M059J (cell line): ENCODE measurements around the gene LOXHD1. TPM values are rescaled to one million over a fixed set of nuclear protein-coding genes. Genes with fewer than 3 reads are reported as not detected.

Experiments used
- DNase-seq: peaks from one replicate; pipeline ENCODE4 v3.0.0-alpha.2; 2012; ENCODE audit warnings: low read depth
- total RNA-seq: library from RNA; depleted of rRNA; stranded (reverse); fragments of >200 nt; shearing (Covaris generic); gene quantifications from 2 replicates; pipeline ENCODE4 v1.2.3, GENCODE V29; 2014

LOXHD1 gene
- total RNA-seq, 1 experiment from 2014 or later: not detected

DNA sequence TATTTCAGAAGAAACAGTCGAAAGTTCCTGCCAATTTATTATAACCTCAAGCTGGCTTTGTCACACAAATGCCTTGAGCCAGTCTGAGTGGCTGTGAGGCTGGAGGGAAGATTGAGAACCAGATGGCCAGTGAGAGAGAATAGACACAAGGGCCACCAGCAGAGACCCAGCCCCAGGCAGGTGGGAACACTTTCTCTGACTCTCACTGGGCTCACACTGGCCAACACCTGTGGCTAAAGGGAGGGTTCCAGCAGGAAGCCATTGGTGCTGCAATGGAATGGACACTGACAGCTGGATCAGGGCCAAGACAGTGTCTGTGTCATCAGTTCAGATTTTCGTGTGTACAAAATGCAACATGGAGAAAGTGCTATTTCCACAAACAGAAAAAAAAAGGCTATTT, 29.9 kb downstream of the LOXHD1 start:
- DNase-seq: peak; percentile 3

DNA sequence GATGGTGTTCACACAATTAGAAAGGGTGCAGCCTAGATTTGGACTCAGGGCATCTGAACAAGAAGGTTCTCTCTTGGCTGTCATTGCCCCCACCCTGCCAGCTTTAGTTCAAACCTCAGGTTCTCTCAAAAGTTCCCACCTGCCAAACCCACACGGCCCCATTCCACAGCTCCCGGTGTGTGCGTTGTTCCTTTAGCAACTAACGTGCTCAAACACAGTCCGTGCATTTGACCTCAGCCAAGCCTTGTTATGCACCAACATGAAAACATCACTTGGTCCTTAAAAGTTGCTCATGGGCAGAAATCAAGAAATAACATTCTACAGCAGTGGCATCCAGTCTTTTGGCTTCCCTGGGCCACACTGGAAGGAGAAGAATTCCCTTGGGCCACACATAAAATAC, 32.0 kb downstream of the LOXHD1 start:
- DNase-seq: no peak

DNA sequence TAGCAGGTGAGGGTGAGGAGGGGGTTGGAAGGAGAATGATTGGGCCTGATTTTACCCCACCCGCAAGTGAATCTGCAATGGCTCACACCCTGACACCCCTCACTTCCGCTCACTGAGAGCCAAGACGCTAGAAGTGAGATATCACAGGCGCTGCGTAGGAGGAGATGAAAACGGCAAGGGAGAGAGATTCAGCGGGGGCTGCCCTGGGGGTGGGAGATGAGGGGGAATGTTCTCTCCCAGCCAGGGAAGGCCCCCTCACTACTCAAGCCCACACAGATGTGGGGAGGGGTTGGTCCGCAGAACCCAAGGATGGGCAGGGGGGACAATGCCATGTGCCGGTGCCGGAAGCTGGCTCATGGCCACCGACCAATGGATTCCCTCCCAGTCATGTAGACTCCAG, 32.9 kb downstream of the LOXHD1 start:
- DNase-seq: no peak

DNA sequence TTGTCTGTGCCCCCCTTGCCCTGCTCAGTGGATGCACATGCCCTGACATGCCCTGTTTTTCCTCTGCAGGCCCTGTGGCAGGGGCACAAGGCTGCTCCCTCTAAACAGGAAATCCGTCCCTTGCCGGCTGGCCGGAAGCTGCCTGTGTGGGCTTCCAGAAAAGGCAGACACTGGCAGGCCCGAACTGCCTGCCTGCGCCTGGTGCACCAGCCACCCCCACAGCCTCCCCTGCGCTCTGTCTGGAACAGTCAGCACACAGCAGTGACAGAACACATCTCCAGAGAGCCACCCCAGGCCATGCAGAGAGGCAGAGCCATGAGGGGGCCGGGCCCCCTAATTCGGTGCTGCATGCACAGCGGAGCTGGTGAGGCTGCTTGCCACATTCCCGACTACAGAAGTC, 33.5 kb downstream of the LOXHD1 start:
- no peak for DNase-seq

DNA sequence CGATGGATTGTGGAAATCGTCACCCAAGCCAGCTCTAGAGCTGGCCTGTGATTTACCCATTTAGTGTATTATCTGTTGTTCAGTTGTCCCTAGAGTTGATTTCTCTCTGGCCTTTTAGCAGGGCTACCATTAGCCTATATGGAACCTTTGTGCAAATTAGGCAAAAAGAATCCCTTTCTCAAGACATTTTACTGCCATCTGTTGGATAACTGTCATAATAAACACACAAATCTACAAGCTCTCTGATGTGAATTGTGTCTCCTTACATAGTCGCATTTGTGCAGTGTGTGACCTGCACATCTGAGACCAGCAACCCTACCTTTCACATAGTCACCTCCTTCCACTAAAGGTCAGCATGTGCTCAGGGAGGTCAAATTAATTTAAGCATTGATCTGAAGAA, 34.0 kb downstream of the LOXHD1 start:
- peak; percentile 20 for DNase-seq

DNA sequence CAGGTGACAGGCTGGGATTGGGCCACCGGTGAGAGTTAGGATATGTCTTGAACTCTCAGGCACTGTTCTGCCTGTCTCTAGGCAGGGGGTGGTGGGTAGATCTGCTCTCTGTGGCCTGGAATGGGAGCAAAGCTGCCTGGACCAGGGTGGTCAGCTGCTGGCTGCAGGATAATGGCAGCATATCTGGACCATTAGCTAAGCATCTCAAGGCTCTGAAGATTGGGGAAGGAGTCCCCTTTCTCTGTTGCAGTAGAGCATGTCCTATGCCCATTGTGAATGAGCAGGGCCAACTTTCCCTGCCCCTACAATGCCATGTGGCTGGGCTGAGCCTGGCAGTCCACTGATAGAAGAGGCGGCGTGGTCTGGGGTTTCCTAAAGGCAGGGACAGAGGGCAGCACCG, 34.6 kb downstream of the LOXHD1 start:
- DNase-seq: no peak

DNA sequence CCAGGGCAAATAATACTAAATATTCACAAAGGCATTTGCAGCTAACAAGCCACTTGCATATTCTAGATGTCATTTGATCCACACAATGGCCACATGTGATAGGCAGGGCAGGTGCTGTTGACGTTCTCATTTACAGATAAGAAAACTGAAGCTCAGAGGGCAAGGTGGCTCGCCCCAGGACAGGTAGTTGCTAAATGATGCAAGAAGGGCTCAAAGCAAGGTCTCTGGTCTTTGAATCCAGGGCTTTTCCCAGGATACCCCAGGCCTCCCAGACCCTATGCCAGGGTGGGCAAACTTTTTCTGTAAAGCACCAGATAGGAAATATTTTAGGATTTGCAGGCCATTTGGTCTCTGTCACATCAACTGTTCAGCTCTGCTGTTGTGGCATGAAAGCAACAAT, 35.1 kb downstream of the LOXHD1 start:
- DNase-seq: no peak

DNA sequence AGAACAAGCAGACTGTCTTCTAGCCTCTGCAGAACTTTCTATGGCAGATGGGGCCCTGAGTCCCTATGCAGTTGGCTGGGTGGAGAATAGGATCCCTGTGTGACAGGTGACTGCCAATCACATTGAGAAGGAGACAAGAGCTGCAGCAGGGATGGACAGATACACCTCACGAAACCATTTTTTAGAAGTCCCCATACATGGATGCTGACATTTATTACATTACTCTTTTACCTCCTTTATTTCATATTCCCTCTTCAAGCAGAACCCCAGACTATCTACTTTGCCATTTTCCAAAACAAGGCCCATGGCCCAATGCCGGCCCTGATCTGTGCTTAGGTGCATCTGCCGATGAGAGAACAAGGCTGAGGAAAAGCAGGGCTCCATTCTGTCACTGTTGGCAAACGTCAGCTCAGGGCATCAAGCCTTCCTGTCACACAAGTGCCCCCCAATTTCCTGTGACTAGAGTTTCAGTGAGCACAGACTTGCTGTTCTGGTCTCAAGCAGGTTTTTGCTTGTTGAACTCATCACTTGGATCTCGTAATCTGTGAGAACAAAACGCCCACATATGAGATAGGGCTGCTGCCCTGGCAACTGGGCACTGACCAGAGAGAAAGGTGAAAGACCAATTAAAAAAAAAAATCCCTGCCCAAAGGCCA, 35.8 kb downstream of the LOXHD1 start:
- DNase-seq: no peak

DNA sequence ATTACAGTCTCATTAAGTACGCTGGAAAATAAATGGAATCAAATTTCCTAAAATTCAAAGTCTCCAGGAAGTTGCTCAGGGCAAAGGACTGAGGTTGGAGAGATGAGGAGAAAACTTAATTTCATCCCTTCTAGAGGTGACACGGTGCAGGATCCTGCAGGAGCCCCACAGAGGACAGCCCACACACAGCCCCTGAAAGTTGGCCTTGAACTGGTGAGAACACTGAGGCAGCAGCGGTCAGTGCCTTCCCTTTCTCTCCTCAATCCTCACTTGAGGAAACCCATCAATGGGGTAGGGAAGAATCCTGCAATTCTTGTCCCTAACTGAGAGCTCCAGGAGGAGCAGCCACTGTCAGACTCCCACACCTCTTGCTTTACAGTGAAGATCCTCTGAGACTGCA, 37.5 kb downstream of the LOXHD1 start:
- no peak for DNase-seq

DNA sequence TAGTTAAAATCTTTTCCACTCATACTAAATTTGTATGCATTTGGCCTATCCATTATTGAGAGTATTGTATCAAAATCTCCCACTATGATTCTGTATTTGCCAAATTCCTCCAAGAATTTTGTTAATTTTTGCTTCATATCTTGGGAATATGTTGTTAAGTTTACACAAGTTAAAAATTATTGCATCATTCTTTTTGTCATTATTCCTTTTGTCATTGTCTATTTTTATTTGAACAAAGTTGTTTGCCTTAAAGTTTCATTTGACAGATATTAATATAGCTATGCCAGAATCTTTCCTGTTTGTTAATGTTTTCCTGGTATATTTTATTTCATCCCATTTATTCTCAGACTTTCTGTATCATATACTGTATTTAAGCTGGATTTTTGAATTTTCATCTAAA, 41.3 kb downstream of the LOXHD1 start:
- no peak for DNase-seq

DNA sequence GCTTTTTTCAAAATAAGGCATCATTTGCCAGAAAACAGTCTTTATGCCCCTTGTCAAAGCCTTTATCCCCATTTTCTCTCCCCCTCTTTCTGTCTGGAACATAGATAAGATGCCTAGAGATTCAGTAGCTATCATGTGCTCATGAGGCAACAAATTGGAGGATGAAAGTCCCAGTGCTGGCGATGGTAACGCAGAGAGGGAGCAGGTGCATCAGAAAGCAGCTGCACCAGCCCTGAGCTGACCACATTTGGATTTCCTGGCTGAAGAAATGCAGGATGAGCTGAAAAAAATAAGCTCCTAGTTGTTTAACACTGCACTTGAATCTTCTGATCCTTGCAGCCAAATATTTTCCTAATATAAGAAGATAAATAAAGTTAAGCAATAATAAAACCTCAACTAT, 48.0 kb downstream of the LOXHD1 start:
- no peak for DNase-seq

DNA sequence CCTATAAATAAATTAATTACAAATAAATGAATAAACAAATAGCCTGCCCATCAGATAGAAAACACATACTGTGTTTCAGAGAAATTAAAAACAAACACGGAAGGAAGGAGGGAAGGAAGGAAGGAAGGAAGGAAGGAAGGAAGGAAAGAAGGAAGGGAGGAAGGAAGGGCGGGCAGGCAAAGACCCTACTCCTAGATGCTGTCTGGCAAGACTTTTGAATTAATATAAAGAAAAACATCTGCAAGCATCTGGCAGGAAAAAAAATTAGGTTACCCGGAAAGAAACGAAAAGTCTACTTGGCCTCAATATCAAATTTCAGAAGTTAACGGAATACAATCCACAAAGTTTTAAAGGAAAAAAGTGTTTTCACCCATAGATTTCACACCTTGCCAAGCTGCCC, 49.1 kb downstream of the LOXHD1 start:
- DNase-seq: no peak

DNA sequence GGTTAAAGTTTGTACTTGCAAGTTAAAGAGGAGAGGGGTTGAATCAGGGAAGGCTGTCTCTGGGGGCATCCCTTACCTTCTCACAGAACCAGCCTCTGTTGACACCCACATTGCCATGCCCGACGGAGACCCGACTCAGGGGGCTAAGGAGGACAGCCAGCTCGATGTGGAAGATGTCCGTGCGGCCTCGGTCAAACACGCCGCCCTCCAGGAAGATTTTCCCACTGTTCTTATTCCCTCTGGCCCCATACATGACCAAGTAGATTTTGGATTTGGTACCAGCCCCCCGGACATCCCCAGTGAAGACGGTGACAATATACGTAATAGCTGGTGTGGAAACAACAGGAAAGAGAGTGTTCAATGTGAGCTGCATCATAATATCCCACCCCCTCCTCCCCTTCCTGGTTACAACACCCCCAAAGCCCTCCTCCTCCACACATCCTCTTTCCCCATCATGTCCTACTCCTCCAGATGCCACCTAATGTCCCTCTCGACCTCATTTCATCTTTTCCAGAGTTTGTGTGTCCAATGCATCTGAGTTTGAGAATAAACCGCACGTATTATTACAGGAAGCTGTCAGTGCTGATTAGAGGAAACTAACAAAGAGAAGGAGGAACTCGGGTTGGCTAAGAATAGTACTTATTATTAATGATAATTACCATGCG, 55.7 kb downstream of the LOXHD1 start:
- no peak for DNase-seq

DNA sequence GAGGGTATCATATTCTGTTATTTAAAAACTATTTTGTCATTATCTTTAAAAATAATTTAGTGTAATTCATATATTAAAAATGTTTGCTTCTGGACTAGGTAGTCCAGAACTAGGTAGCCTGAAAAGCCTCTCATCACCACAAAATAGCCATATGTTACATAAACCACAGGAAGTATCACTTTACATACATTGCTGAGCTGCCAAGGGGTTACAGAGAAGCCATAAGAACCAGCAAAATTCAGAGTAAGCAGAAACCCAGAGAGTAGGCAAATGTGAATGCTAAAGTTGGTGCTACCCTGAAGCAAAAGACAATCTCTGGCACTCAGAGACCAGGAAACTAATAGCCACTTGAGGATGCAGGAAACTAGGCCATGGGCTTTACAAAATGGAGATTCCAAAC, 60.9 kb downstream of the LOXHD1 start:
- no peak for DNase-seq

DNA sequence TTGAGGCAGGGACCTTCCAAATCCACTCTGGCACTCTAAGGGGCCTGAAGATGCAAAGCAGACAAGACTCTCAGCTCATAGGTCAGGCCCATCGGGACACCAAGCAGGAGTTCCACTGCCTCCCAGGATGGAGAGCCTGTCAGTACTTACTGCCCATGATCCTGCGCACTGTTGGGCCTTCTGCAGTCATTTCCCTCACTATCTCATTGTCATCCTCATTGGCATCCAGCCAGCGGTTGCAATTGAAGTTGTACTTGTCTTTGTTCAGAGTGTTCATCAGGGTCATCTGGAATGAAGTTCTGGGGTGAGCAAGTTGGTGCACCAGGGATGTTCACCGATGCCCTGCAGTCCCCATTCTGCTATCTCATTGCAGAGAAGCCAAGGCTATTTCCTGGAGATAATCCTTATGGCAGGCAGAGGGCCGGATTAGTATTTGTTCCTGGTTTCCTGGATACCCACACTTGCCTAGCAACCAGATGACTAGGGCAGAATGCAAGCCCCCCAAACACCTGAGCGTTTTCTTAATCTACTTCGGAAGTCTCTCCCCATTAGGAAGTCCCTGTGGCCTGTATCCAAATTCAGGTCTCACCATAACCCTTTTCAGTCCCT, 65.1 kb downstream of the LOXHD1 start:
- DNase-seq: no peak

DNA sequence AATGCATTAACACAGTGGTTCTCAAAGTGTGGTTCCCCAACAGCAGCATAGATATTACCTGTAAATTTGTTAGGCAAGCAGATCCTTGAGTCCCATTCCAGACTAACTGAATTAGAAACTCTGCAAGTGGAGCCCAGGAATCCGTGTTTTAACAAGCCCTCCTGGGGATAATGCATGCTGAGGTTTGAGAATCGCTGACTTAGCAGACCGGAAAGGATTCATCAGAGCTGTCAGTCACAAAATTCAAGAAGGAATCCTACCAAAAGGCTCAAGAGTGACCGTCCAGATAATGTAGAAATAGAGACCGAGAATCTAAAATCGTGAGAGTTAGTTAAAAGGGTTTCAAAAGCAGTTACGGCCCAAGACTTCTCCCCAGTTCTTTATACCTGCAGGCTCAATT, 66.9 kb downstream of the LOXHD1 start:
- DNase-seq: no peak

DNA sequence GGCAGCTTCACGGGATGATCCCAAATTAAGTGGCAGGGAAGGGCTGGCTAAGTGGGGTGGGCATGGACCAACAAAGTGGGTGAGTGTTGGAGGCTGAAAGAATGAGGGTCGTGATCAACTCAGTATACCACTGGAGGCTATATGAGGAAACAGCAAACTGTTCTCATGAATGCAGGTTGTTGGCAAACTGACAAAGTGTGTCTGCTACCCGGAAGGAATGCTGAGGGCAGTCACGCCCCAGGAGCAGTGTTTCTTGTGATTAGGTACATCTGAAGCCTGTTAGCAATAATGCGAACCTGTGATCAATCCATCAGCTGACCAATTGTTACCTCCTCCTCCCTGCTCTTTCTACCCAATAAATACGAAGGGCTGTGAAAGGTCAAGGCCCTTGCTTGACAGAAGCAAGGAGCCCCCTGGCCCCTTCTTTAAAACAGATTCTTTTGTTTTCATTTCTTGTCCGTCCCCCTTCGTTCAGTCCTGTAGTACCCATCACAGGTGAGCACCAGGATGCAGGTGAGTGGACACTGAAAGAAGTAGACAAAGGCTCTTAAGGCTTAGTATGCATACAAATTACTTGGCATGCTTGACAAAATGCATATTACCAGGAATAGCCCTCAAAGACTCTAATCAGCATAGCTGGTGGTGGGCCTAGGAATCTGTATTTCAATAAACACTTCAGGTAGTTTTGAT, 67.9 kb downstream of the LOXHD1 start:
- no peak for DNase-seq

DNA sequence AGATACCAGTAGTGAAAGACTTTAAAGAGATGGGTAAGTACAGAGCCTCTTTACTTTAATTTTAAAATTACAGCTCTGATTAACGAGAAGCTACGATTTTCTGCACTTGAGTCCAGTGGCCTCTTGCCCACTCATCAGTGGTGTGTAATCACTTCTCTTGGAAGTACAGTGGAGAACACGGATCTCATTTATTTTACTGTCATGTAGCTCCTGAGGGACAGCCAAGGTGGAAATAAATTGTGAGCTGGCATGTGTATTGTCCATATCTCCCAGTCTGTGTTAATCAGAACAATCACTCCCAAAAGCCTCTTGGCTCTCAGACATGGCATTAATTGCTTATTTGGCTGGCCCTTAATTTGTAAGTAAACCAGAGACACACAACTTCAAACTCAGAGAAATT, 69.4 kb downstream of the LOXHD1 start:
- no peak for DNase-seq

DNA sequence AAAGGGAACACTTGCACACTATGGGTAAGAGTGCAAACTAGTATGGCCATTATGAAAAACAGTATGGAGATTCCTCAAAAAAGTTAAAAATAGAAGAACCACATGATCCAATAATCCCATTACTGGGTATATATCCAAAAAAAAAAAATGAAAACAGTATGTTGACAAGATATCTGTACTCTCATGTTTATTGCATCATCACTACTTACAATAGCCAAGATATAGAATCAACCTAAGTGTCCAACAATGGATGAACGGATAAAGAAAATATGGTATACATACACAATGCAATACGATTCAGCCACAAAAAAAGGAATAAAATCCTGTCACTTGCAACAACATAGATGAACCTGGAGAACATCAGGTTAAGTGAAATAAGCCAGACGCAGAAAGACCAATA, 73.3 kb downstream of the LOXHD1 start:
- DNase-seq: no peak

DNA sequence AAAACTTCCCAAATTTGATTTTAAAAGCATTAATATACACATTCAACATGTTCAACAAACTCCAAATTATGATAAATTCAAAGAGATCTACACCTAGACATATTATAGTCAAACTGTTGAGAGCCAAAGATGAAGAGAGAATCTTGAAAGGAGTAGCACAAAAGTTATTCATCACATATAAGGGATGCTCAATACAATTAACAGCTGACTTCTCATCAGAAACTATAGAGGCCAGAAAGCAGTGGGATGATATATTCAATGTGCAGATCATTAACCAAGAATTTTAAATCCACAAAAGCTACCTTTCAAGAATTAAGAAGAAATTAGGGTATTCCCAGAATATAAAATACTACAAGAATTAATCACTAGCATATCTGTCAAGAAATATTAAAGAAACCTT, 75.4 kb downstream of the LOXHD1 start:
- DNase-seq: no peak

DNA sequence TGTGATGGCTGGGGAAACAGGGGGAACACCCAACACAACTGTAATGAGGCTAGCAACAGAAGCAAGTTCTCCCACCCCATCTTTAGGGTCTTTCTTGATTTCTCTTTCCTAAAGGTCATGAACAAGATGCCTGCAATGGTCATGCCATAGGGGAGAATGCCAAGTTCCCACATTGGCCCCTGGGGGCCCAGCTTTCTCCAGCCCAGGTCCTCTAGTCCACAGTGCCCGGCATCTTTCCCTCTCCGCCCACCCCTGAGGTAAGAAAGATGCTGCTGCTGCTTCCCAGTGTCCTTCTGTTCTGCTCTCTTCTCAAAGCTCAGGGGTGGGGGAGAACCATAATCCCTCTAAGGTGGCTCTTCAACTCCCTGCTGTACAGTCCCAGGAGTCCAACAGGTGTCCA, 78.0 kb downstream of the LOXHD1 start:
- DNase-seq: no peak

DNA sequence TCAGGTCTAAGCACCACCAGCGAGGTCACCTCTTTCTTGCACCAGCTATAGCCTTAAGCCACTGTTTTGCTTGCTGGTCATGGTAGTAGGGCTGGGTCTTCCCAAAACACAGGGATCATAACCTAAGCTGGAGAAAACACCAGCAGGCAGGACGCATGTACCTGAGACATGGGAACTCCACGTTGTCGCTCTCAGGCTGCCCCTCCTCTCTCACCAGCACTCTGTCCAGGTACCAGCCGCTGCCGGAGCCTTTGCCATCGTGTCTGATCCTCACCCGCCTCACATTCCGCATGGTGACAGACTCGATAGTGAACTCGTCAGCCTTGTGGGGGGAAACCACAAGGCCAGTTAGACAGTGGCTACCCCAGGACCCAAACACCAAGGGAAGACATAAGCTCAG, 79.5 kb downstream of the LOXHD1 start:
- no peak for DNase-seq

DNA sequence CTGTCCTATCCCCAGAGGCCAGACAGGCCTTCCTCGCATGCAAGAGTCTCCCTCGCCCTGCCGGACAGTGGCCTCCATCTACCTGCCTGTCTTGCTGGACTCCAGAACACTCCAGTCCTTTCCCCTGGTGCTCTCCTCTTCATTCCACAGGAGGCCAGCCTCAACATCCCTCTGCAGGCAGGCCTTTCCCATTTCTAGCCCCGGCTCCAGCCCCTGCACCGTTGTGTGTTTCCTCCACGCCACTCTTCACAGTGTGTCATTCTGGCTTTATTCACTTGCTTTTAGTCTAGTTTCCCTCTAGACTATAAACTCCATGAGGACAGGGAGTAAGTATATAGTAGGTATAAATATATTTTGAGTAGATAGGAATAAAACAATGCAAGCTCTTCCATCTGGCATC, 81.2 kb downstream of the LOXHD1 start:
- no peak for DNase-seq
